HG03520 (cell line): ENCODE measurements around the gene BOLA2.
"Not testable (repeated sequence)": the region's sequence is repeated elsewhere in the genome, so short reads cannot be mapped to it uniquely, and the experiment has no call there.

Experiments used
- ATAC-seq: cut with Tn5 transposase; IDR thresholded peaks from one replicate; pipeline ENCODE4 v1.9.1; 2021; ENCODE audit warnings: mild to moderate bottlenecking, moderate library complexity; ENCODE audit not compliant: unreplicated experiment

The BOLA2 gene

DNA sequence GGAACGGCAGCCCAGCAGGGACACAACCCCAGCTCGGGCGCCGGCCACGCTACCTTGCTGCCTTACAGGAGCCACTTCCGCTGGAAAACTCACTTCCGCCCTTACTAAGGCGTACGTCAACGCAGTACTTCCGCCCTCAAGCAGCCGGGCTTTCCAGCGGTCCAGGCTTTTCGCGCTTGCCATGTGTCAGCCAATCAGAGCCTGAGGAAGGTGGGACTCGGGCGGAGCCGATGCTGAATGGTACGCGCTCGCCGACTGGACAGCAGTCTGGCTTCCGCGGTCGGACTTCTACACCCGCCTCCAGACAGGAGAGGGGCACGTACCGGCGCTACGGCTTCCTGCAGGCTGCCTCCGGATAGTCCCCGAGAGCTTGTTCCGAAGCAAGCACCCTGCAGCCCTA, at the start of gene BOLA2, which contains the start of gene SLX1B:
TSS of gene BOLA2 (minus strand) at position 83 of the 400 bp plus-strand sequence. CDS start 98 bp downstream, outside the sequence.
TSS of gene SLX1B (plus strand) at position 265 of the 400 bp plus-strand sequence.
- ATAC-seq, result peak; percentile 82

DNA sequence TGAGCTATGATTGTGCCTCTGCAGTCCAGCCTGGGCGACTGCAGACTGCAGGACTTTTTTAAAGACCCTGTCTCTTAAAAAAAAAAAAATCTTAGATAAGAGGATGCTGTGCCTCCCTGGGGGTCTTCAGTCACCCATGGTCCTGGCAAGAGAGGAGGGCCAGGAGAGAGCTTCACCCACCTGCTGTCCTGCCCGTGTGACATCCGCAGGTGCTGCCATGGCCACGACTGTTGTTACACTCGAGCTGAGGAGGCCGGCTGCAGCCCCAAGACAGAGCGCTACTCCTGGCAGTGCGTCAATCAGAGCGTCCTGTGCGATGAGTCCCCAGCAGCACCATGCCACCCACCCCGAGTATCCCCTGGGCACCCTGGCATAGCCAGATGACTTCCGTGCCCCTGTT, 28.1 kb upstream of the BOLA2 start:
- ATAC-seq, result not testable (repeated sequence)

DNA sequence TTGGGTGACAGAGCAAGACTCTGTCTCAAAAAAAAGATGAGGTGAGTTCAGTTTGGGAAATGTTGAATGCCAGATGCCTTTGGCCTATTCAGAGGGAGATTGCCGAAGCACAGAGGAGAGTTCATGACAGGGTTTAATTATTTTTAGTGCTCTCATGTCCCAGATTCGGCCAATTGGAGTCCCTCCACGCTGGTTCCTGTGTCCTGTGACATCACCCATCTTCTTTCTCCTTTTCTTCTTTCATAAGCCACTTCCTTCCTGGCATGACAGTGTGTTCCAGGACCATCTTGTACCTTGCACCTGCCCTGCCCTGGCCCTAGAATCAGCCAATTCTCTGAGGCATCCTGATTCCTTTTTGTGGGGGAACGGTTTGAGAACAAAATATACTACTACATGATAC, 17.9 kb upstream of the BOLA2 start:
- ATAC-seq, result not testable (repeated sequence)

DNA sequence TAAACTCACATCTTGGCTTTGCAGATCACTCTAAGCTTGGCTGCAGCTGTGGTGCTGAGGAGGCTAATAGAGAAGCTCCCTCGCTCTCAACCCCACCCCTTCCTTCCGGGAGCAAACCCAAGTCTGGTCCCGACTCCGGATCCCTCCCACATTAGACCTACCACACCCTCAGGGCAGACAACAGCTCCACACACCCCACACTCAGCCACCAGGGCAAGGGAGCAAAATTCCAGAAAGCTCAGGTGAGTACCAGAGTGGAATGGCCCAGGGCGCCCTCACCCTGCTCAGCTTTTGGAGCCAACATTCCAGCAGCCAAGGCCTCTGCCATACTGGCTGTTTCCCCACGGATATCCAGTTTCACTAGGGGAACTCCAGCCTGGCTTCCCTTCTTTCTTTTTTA, 15.5 kb upstream of the BOLA2 start:
- ATAC-seq, result not testable (repeated sequence)

DNA sequence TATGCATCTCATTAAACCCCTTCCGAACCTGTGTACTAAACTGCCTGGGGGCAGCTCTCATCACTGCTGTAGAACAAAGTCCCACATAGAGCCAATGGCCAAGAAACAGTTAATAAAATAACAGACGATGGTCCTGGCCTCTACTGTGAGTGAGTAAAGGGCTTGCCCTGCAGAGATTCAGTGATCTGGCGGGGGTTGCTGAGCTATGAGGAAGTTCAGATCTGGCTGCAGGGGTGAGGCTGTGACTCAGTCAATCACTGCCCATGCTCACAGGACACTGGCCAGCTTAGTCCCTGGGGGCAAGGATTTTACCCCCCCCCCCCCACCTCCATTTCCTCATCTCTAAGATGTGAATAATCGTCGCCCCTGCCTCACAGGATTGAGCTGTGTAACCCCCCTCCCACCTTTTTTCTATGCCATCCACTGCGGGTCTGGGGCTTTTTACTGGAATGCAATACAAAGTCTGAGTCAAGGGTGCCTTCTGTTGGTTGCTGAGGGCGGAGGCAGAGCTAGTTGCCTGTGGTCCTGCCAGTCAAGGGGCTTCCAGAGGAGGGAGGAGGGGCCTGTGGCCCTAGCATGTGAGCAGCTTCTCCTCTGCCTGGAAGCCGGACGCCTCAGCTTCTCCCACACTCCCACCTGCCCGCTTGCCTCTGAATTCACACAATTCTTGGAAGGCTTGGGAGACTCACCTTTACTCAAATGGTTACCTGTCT, 13.7 kb upstream of the BOLA2 start:
- not testable (repeated sequence) for ATAC-seq

DNA sequence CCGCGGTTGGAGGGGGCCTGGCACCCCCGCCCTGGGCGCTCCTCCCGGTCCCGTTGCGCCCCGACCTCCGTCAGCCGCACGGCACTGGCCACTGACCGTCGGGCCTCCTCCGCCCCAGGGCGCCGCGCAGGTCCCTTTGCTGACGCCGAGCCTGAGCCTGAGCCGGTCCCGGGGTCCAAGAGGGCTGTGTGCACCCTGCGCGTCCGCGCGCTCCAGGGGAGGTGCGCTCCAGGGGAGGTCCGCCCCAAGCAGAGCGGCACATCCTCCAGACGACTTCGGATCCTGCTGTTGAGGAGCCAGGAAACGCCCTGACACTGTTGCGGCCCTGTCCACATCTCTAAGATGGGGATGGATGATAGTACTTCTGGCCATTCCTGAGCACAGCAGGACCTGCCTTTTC, 12.8 kb upstream of the BOLA2 start:
- ATAC-seq, result not testable (repeated sequence)

DNA sequence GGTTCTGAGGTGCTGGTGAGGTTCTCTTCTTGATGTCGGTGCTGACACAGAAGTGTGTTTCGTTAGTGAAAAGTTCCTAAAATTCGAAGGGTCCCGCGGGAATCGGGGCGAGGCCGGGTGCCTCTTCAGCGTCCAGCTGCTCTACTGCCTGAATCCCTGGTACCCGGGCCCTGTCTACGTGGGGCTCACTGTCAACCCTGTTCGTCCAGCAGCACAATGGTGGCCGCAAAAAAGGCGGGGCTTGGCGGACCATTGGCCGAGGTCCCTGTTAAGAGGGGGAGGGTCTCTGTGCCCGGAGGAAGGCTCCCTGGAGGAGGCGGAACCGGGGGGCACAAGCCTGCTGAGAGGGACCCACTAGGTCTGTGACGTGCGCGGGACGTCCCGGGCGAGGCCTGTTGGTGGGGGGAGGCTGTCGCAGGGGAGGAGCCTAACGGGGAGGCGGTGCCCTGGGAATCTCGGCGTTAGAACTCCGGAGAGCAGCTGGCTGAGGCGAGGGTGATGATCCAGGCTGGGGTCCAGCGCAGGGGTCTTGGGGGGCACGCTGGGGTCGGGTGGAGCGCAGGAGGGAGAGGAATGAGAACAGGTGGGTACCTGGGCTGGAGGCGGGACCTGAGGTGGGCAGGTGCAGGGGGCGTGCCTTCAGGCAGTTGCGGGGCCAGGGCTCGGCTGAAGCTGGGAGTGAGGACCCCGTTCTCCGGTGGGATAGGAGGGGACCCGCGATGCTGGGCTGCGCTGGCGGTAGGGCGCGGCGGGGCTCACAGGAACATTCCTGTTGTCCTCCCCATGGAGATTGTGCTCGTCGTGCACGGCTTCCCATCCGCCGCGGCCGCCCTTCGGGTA, 12.1 kb upstream of the BOLA2 start:
- ATAC-seq, result not testable (repeated sequence)

DNA sequence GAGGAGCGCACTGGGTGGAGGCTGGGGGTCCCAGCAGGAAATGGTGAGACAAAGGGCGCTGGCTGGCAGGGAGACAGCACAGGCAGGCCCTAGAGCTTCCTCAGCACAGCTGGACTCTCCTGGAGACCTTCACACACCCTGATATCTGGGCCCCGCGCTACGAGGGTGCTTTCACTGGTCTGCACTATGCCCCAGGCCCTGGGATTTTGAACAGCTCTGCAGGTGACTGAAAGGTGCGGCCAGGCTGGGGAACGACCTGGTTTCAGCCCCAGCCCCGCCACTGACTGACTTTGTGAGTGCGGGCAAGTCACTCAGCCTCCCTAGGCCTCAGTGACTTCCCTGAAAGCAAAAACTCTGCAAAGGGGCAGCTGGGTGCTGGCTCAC, 6.5 kb upstream of the BOLA2 start:
- ATAC-seq, result not testable (repeated sequence)

DNA sequence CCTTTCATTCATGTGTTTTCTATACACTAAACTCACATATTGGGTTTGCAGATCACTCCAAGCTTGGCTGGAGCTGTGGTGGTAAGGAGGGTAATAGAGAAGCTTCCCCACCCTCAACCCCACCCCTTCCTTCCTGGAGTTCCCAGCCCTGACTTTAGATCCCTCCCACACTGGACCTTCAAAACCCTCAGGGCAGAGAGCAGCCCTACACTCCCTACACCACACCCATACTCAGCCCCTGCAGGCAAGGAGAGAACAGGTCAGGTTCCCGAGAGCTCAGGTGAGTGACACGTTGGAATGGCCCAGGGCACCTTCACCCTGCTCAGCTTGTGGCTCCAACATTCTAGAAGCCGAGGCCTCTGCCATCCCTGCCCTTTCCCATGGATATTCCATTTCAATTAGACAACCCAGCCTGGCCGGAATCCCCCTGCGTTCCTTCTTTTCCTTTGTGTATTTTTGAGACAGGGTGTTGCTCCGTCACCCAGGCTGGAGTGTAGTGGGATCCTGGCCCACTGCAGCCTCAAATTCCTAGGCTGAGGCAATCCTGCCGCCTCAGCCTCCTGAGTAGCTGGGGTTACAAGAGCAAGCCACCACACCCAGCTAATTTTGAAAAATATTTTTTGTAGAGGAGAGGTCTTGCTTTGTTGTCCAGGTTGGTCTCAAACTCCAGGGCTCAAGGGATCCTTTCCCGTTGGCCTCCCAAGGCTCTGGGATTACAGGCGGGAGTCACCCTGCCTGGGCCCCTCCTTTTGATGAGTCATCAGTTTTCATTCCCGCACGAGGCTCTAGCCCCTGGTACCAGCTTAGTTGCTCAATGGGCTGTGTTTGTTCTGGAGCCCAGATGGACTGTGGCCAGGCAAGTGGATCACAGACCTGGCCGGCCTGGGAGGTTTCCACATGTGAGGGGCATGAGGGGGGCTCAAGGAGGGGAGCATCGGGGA, 5.8 kb upstream of the BOLA2 start, which contains the start of gene SULT1A4:
TSS of gene SULT1A4 (plus strand) at position 208 of the 941 bp plus-strand sequence. CDS start 1,473 bp downstream, outside the sequence.
- ATAC-seq, result not testable (repeated sequence)

DNA sequence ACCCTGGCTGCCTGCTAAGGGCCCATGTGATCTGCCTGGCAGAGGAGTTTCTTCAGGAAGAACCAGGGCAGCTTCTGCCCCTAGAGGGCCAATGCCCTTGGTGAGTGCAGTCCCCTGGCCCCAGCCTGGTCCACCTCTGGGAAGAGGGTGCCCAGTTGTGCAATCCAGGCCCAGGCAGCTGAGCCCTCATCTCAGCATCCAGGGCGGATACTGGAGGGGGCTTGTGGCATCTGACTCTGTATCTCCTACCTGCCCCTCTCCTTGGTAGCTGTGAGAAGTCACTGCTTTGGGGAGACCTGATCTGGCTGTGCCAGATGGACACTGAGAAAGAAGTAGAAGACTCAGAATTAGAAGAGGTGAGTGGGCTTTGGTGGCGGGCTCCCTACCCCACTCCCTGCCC, 3.5 kb upstream of the BOLA2 start:
- not testable (repeated sequence) for ATAC-seq

DNA sequence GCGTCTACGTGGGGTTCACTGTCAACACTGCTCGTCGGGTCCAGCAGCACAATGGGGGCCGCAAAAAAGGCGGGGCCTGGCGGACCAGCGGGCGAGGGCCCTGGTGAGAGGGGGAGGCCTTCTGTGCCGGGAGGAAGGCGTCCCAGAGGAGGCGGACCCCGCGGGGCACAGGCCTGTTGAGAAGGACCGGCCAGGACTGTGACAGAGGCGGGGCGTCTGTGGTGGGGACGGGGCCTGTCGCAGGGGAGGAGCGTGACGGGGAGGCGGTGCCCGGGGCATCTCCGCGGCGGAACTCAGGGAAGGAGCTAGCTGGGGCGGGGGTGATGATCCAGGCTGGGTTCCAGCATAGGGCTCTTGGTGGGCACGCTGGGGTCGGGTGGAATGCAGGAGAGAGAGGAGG, 677 bp upstream of the BOLA2 start:
- peak; percentile 42 for ATAC-seq

DNA sequence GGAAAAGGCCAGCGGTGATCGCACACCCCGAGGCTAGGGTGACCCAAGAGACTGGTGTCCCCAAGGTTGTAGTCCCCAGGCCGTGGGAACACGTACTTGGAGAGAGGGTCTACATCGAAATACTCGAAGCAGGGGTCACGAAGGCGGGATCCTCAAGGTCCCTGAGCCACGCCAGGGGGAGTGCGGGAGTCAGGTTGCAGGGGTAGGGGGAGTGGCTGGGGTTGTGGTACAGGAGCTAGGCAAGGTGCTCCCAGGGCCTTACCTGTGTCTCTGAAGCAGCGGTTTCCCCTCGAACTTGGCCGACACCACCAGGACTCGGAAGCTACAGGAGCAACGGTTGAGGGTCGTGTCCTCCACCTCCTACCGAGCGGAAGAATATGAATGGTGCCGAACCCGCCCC, 397 bp downstream of the BOLA2 start:
- peak; percentile 9 for ATAC-seq

DNA sequence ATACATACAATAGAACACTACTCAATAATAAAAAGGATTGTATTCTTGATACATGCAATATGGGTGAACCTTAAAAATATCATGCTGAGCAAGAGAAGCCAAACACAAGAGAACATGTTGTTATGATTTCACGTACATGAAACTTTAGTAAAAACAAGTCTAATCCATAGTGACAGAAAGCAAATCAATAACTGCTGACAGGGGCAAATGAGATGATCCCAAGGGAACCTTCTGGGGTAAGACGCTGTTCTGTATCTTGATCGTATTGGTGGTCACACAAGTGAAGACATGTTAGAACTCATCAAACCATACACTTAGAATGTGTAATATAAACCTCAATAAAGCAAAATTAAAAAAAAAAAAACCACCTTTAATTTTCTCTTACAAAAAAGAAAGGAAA, 28.8 kb downstream of the BOLA2 start:
- ATAC-seq, result not testable (repeated sequence)

DNA sequence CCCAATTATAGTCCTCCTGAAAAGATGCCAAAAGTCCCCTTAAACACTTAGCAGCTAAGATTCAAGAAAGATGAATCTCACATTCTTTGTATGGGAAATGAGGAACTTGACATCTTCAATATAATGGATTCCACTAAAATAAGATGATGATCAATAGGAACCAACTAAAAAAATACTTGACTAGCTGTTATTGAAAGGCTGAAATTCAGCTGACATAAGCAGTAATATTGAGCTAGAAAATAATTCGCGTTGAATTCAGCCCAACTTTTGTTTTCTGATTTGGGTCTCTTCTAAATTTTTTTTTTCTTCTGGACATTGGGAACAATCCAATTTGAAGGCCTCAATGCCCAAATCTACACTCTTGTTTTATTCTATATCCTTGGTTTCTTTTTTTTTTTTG, 30.6 kb downstream of the BOLA2 start:
- ATAC-seq, result not testable (repeated sequence)

DNA sequence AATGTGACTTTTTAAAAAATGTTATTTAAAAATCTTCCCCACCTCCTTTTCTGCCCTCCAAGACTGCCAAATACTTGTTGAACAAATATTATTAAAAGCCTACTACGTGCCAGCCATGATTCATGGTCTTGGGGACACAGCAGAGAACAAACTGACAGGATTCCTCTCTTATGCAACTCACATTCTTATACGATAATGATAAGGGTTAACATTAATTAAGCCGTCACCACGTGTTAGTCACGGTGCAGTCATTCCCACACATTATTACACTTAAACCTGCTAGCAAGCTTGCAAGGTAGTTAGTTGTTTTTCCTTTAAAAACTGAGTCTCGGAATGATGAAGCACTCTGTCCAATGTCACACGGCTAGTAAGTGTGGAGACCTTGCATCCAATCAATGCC, 48.9 kb downstream of the BOLA2 start:
- ATAC-seq, result not testable (repeated sequence)
